Cerebellar nuclear complex (tissue), 1 donor: ENCODE measurements around the gene SEMA3D.

Source experiments
- DNase-seq, 2 experiments: peaks; one replicate each; lab custom pipeline; 2025; lab: John Stamatoyannopoulos, UW

The SEMA3D gene

DNA sequence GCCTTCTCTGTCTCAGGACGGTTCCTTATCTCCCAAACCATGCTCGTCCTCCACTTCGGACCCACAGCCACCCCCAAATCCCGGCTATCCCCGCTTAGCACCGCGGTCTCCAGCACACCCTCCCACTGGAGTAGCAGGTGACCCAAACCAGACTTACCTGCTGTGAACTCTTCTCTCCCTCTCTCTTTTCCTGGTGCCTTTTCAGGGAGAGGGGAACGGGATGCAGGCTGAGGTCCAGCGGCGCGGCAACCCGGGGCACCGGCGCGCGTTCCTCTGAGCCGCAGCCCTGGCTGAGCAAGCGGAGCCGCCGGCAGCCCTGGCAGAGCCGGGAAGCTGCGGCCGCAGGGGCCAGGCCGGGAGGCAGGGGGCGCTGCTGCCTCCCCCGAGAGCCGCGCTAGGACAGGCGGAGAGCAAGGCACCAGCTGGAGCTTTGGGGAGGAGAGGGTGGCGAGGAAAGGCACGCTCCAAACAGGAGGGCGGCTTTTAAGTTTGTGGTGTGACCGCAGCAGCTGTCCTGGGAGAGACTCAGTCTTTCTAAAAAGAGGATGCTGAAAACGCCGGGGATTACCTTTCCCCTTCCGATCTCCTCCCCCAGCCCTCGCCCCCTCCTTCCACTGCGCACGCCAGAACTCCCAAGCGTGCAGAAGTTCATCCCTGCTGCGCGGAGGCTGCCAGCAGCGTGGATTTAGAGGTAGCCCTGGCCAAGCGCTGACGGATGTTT, at the start of gene SEMA3D:
TSS of gene SEMA3D (minus strand) at position 536 of the 721 bp plus-strand sequence. CDS start 65,165 bp downstream, outside the sequence.
- no peak for DNase-seq

DNA sequence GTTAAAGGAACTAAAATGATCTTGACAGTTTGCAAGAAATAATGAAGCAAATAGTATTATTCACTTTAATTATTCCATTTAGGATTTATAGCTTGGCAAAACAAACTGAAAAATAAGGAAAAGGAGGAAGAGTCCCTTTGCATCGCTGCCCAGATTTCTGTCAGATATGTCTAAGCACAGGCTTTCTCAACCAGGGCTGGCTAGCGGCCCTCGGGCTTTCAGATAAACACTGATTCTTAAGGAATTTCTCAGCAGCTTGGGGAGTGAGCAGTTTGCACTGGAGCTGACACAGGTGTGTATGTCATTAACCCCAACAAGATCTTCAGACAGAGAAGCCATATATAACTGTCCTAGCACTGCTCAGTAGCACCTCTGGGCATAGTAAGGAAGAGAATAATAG, 47.9 kb upstream of the SEMA3D start:
- no peak for DNase-seq

DNA sequence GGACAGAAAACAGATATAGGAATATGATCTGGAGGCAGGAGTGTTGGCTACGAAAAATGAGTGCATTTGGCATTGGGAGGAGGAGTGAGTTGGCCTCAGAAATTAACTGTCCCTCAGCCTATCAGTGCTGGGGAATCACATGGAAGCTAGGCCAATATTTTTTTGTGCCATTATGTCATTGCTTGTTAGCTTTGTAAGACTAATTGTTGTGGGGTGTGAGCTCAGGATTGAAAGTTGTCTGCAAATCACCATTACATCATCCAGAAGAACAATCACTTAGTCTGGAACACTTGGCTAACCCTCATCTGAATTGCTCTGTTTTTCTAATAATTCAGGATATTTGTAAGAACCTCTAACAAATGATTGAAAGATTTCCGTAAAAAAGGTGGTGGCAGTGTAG, 45.2 kb upstream of the SEMA3D start:
- DNase-seq, result no peak

DNA sequence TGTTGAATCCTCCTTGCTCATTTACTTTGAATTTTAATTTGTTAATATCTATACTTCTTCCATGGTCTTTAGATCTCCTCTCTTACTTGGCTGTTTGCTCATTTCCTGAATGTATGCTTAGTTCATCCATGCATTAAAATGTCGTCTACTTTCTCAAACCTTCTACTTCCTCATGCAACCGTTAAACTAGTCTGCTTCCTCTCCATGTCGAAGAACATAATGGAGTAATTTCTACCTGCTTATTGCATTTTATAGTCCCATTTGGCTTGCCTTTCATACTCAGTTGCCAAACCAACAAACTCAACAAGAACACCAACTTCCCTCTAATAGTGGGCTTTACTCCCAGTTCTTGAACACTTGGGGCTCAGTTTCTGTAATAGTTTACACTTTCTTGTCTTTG, 43.8 kb upstream of the SEMA3D start:
- DNase-seq, result no peak

DNA sequence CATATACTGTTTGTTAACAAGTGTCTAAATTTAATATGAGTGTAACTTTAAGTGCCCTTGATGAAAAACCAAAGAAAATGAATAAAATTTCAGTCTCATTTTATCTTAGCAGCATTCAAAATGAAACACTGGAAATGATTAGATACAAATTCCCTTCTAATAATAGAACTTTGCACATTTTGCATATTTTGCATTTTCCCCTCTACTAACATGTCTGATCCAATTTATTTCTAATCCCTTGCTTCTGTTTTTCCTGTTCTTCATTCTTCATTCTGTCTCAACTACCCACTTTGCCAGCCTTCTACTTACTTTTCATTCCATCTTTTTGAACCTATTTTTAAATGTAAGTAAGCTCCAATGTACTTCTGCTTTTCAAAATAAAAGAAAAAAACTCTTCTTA, 42.7 kb upstream of the SEMA3D start:
- no peak for DNase-seq

DNA sequence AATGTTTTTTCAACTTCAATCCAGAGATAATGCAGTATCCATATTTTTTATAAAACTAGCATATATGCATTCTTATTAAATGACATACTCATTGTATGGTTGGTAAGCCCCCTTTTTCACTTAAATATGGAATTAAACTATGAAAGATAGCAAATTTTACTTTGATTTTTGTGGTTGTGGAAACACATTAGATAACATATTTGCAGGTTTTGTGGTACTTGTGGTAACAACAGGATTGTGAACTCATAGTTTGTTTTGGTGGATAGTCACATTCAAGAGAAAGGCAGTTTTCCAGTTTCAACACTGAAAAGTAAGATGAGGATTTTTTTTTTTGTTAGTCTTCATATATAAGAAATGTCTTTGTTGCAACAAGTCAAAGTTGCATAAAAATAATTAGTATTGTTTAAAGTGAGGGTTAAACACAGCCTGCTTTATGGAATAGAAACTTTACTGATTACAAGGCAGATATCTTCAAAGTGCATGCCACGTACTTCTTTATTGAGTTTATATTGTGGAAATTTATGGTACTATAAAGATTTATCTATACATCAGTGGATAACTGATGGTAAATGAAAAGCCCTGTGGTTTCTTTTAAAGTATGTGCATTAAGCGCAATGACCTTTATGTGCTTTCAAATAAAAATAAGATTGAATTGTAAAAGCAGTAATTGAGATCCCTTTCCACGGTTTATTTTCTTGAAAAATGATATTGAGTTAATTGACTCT, 39.7 kb upstream of the SEMA3D start:
- DNase-seq, result no peak

DNA sequence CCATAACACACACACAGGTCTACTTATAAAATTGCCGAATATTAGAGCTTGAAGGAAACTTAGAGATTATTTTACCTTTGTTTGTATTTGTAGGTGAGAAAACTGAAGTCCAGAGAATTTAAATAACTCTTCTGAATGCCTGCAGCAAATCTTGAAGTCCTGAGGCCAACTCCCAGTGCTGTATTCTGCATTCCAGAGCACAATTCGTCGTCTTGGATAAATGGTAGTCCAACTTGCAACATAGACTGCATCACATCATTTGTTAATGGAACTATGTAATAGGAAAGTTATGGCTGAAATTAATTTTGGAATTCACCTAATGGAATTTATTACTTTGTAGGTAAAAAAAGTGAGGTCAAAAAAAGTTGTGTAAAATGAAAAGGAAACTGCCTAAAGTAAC, 37.3 kb upstream of the SEMA3D start:
- DNase-seq, result no peak

DNA sequence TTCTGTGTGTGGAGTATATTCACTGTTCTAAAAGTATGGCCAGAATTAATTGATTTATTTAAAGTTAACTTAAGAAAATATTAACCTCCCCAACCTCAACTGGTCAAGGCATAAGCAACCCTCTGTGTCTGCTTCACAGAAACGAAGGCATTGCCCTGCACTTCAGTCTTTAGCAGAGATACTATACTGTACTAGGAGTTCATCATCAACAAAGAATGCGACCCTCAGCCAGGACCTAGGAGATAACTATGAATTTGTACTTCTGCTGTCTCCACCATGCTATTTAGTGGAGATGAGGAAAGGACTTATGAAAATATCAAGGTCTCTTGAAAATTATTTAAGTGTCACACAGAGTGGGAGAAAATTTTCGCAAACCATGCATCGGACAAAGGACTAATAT, 35.7 kb upstream of the SEMA3D start:
- no peak for DNase-seq

DNA sequence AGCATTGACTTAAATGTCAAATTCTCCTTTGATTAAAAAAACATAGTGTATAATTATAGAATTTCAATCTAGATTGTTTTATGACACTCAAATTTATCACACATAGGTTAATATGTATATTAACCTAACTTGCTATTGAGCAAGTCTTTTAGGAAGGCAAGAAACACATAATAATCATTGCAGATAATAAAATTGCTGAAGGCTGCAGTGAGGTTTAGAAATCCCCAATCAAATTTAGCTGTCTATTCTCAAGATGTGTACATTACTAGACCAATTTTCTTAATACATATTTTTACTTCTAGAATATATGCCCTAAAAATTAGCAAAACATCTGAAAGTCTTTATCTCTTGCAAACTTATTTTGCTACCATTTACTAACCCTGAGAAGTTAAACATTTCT, 34.9 kb upstream of the SEMA3D start:
- DNase-seq, result no peak

DNA sequence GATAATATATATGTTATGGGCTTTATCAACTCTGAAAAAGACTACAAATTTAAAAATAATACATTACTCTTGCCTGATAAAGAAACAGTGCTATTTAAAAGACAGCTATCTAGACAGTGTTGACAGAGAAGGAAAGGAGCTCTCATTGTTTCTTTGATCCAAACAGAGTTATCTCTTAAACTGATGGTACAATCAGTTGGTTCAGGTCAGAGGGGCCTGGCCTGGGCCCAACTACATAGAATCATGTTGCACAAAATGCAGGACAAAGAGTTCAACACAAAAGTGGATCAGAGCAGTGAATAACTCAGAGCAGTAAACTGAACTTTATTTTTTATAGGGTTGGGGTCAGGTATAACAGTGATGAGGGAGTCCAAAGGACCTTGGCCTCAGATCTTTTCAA, 33.8 kb upstream of the SEMA3D start:
- DNase-seq, result no peak

DNA sequence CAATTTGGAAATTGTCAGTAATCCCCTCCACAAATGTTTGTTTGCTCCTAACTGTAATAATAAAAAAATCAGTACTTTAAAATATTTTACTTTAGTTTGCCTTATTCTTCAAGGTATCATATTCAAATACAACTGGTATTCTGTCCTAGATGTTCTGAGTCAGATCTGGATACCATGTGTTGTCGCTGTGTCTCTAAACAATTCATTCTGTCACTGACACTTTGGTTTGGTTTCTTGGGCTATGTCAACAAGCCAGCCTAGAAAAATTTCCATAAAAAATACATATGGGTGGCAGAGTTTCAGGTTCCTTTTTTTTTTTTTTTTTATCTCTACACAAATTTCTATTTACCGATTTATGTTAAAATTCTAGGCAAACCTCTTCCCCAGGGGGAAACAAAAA, 33.2 kb upstream of the SEMA3D start:
- DNase-seq, result no peak

DNA sequence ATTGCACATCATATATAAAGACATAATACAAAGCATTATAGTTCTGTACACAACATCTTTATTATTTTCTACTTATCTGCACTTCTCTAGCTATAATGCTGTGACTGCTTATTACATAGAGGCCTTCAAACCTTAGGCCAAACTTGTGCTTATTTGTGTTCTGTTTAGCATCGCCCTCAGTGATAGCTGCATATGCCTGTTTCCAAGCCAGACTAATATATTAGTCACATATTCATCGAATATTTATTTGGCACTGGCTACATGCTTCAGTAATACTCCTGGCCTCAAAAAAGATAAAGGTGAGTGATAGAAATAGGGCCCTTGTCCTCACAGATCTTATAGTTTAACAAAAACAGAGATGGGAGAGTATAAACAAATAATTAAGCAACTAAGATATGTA, 30.2 kb upstream of the SEMA3D start:
- no peak for DNase-seq

DNA sequence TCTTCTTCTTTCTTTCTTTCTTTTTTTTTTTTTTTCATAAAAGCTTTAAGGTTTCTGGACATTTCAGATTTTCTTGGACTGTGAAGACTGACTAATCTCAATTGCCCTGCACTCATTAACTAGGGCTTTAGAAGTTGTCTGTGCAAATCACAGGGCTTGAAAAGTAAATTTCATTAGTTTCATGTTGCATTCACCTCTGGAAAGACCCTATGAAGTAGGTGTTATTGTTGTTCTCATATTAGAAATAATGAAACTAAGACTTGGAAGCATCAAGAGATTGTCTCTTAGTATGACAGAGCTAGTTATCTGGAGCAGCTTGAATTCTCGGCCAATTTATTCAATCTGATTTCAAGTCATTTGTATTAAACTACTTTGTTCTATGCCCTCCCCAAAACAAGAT, 28.2 kb upstream of the SEMA3D start:
- DNase-seq, result no peak

DNA sequence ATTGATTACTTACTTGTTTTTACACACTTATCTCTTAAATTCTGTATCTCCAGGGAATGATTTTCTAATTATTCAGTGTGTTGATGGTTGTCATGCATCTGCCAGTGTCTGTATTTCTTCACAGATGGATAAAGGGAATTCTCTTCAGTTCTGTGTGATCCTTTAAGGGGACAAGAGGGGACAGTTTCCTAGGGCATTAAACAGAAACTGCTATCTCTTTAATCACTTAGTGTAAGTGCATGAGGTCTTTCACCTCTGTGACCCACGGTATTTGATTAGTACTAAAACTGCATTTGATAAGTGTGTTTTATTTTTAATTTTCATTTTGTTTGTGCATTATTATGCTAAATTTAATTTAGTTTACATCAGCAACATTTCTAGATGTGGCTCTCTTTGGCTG, 26.6 kb upstream of the SEMA3D start:
- no peak for DNase-seq

DNA sequence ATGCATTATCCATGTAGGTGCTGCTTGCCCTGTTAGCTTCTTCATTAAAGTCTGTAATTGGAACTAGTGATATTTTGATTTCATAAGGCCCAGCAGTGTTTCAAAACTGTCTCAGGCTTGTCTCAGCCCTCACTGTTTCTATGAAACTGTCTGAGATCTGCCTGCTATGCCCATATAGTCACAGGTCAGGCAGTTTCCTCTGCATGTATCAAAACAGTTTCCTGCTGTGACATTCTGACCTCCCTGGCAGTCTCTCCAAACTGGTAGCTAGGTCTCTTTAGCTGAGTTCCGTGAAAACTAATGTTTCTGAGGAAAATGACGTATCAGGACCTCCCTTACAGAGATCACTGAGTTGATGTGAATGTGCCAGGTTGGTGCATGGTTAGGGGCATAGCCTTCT, 18.9 kb upstream of the SEMA3D start:
- DNase-seq, result no peak

DNA sequence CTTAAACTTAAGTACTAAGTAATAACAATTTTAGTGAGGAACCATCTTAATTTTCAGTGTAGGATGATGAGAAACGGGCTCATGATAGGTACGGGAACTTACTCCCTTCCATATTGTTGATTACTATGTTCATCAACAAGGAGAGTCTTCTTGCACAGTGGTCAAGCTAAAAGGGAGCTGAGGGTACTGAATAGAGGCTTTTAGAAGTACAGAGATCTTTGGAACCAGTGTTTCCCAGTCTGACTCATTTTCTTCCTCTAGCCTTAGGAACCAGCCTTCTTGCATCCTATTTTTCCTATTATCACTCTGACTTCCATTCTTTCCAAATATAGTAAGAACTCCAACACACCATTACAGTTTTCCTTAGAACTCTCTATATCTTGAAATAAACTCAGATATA, 17.6 kb upstream of the SEMA3D start:
- DNase-seq, result no peak

DNA sequence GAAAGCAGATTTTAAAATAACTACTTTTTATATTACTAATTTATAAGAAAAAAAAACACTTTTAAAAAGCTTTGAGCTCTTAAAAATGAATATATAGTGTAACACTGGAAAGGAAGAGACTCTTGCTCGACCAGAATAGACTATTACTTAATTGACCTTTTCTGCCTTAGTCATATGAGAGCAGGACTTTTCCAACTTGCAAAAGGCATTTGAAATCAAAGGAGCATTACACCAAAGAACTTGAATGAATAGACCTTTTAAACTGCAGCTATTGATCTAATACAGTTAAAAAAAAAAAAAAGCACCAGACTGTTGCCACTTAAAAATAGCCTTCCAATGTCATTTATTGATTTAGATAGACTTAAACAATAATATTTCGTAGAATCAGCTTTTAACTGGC, 17.2 kb upstream of the SEMA3D start:
- DNase-seq, result no peak

DNA sequence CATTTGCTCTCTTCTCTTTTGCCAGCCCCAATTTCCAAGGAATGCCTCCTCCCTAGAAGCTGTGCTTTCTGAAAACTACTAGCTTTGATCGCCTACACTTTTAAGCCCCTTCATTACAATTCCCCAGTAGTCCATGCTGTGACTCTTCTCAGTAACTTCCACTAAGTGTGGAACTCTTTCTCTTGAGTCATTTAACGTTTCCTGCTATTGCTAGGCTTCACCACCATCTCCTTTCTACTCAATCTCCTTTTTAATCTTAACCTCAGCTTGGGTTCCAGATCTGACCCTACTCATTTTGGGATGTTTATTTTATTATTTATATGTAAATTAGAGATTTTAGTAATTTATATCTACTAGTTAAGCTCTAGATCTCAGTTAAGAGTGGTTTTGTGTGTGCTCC, 14.4 kb upstream of the SEMA3D start:
- no peak for DNase-seq

DNA sequence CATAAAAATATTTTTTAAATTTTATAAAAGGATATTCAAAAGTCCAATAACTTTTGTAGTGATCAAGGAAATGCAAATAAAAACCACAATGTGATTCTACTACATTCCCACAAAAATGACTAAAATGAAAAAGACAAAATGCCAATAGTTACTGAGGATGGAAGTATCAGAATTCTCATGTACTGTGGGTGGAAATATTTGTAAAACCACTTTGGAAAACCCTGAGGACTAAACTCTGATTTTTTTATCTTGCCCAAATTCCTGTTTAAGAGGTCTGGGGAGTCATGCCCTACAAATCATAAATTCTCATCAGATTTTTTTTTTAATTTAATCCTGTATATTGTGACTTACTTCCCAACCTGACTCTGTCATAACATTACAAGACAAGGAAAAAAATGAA, 9.8 kb upstream of the SEMA3D start:
- DNase-seq, result no peak

DNA sequence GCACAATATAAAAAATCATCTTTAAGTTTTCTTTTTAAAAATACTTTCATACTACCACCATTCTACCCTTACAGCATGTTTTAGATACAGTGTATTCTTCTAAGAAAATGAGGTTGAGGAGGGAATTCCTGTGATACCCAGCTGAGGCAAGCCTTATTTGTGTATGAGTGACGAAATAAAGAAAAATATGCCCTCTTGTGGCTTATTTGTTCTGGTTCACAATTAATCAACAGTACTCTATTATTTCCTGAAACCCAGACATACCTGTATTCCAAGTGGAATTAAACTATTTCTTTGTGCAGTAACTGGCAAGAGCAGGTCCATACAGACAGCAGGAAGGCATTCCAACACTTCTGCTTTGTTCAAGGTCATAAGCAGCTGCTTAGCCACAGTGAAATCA, 4.5 kb upstream of the SEMA3D start:
- no peak for DNase-seq

DNA sequence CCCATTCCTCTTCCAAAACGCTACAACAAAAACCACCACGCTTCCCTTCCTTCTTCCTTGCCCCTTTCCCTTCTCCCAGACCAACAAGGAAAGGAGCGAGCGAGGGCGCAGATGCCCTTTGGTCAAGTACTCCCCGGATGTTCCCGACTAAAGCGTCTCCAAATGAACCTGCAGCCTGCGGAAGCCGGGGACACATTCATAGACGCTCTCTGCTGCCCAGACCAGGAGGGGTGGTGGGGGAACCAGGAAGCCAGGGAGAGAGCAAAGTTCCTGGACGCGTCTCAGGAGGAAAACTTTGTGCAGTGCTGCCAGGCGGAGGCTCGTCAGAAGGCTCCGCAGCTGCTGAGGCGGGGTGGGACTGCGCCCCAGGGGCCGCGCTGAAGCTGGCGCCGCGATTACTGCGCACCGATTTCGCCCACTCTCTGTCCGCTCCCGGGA, 754 bp downstream of the SEMA3D start:
- no peak for DNase-seq

DNA sequence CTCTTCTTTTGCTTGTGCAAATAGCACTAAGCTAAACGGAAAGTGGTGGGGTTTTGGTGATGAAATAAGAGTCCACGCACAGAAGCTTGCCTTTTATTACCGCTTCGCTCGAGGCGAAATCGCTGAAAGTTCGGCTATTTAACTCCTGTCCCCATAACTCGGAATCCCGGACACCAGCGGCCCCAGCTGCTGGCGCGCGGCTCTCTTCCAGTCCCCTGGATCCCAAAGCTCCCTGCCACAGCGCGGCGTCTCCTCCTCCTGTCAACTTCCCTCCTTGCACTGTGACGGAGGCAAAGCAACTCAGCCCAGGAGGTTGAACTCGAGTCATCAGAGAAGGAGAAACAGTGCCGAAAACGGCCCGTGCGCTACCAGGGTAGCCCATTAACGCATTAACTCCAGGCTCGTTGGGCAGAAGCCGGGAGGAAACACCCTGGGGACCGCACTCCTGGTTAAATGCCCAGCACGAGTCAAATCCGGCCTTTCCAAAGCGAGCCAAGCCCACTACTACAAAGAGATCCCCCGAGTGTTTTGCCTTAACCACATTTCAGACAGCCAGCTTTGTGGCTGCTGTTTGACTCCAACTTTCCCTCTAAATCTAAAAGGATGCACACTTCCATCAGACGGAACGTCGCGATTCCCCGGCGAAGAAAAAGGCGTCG, 1.3 kb downstream of the SEMA3D start:
- no peak for DNase-seq
